Ascending aorta (tissue), 2 donors: ENCODE results near the gene GSTO2. TPM values are rescaled to one million over a fixed set of nuclear protein-coding genes. Genes with fewer than 3 reads are reported as not detected.
"Not testable (repeated sequence)": the region's sequence is repeated elsewhere in the genome, so short reads cannot be mapped to it uniquely, and the experiment has no call there.

Source experiments
- DNase-seq, 2 donors: peaks; one replicate each; pipeline ENCODE4 v3.0.0-alpha.2; 2019; ENCODE audit warnings: low spot score in 2 of 2
- H3K27ac ChIP-seq, 2 donors: fragments of 200-600 bp; sonication (generic); one replicate each; pipeline ENCODE4 v1.5.1; 2016 to 2017; ENCODE audit warnings: mild to moderate bottlenecking in 1 of 2
- H3K27me3 ChIP-seq: fragments of 200-600 bp; sonication (generic); one replicate; pipeline ENCODE4 v1.5.1; 2017
- H3K36me3 ChIP-seq, 2 donors: fragments of 200-600 bp; sonication (generic); one replicate each; pipeline ENCODE4 v1.5.1; 2016
- H3K4me1 ChIP-seq, 2 donors: fragments of 200-600 bp; sonication (generic); one replicate each; pipeline ENCODE4 v1.5.1; 2016 to 2017; ENCODE audit warnings: mild to moderate bottlenecking in 1 of 2
- H3K4me3 ChIP-seq, 2 donors: fragments of 200-600 bp; sonication (generic); one replicate each; pipeline ENCODE4 v1.5.1; 2016 to 2017; ENCODE audit warnings: mild to moderate bottlenecking in 1 of 2
- H3K9me3 ChIP-seq, 2 donors: fragments of 200-600 bp; sonication (generic); one replicate each; pipeline ENCODE4 v1.5.1; 2016
- CTCF ChIP-seq, 3 experiments: fragments of 200-600 bp in 2 of 3; fragments of 450-650 bp in 1 of 3; sonication (generic) in 2 of 3; IDR thresholded peaks; one replicate each; pipeline ENCODE4 v1.5.1; 2016 to 2019; ENCODE audit warnings: antibody characterized with exemption in 3 of 3, mild to moderate bottlenecking in 1 of 3, moderate library complexity in 1 of 3
- intact Hi-C: fragments of 100-400 bp; cut with DNase I; formaldehyde crosslinking; loops from one replicate; pipeline ENCODE4 v1.15.1; 2023
- total RNA-seq: library from RNA; depleted of rRNA; stranded (reverse); fragments of >200 nt; gene quantifications from one replicate; pipeline ENCODE4 v1.1.0, GENCODE V29; 2016

GSTO2 gene
- total RNA-seq, 1 donor from 2014 or later: not detected

GRCh38 chr10:104243512-104243911 is 25.5 kb upstream of the GSTO2 start:
- no peak overlapping the region for H3K4me3 ChIP-seq
- intact Hi-C loops: no loop called here

GRCh38 chr10:104245066-104245632 is 23.8 kb upstream of the GSTO2 start:
- no peak for TF ChIP-seq CTCF (IDR thresholded peaks at IDR 0.05)
- Histone ChIP-seq H3K4me3 (no peak overlapping the region), H3K27ac (no peak overlapping the region), H3K27me3 (no peaks in the 10 kb centered on the region), H3K9me3 (no peaks in the 10 kb centered on the region), H3K4me1 (no peaks in the 10 kb centered on the region), H3K36me3 (no peaks in the 10 kb centered on the region)
- intact Hi-C loops: no loop called here
- DNase-seq: no peak

More at GRCh38 chr10:104243512-104243911, 25.5 kb upstream of the GSTO2 start:
- Histone ChIP-seq H3K27ac (no peak overlapping the region), H3K36me3 (no peaks in the 10 kb centered on the region), H3K27me3 (no peaks in the 10 kb centered on the region), H3K9me3 (no peaks in the 10 kb centered on the region), H3K4me1 (no peaks in the 10 kb centered on the region)
- no peak for DNase-seq
- TF ChIP-seq CTCF (IDR thresholded peaks at IDR 0.05): no peak

GRCh38 chr10:104246976-104247375 is 22.0 kb upstream of the GSTO2 start:
- no peaks in the 10 kb centered on the region for H3K36me3 ChIP-seq
- H3K4me3 ChIP-seq: no peak overlapping the region
- no peak overlapping the region for H3K27ac ChIP-seq
- H3K9me3 ChIP-seq: no peaks in the 10 kb centered on the region
- intact Hi-C loops: no loop called here
- no peak for DNase-seq
- TF ChIP-seq CTCF (IDR thresholded peaks at IDR 0.05): no peak
- H3K4me1 ChIP-seq: no peaks in the 10 kb centered on the region
- no peaks in the 10 kb centered on the region for H3K27me3 ChIP-seq

GRCh38 chr10:104247513-104248146 is 21.4 kb upstream of the GSTO2 start:
- H3K4me3 ChIP-seq: no peak overlapping the region

GRCh38 chr10:104248931-104249330 is 20.1 kb upstream of the GSTO2 start:
- H3K9me3 ChIP-seq, intact Hi-C loops, H3K27ac ChIP-seq, H3K4me1 ChIP-seq, H3K36me3 ChIP-seq, H3K27me3 ChIP-seq, H3K4me3 ChIP-seq, DNase-seq: not testable (repeated sequence)

More at GRCh38 chr10:104247513-104248146, 21.4 kb upstream of the GSTO2 start:
- Histone ChIP-seq H3K27ac (no peak overlapping the region), H3K4me1 (no peaks in the 10 kb centered on the region), H3K9me3 (no peaks in the 10 kb centered on the region), H3K36me3 (no peaks in the 10 kb centered on the region), H3K27me3 (no peaks in the 10 kb centered on the region)
- DNase-seq: no peak
- intact Hi-C loops: no loop called here
- no peak for TF ChIP-seq CTCF (IDR thresholded peaks at IDR 0.05)

- no peak for TF ChIP-seq CTCF (IDR thresholded peaks at IDR 0.05)
- H3K4me1 ChIP-seq: peaks cover 0 to 4% of the 10 kb centered on the region in 2 donors
- no peaks in the 10 kb centered on the region for H3K36me3 ChIP-seq
- H3K27ac ChIP-seq: no peak overlapping the region
- DNase-seq: no peak
- intact Hi-C loops: loop anchor here (10.0 kb wide), 1 partner anchor 346 kb away; no protein-coding TSS in a partner anchor
- H3K9me3 ChIP-seq: no peaks in the 10 kb centered on the region
- no peak overlapping the region for H3K4me3 ChIP-seq
- no peaks in the 10 kb centered on the region for H3K27me3 ChIP-seq
These were observed 18.6 kb upstream of the GSTO2 start for GRCh38 chr10:104250371-104250770.
